VCaP (cell line): Measurements from ENCODE around the gene RAPGEF4.

Source experiments
- H3K27ac ChIP-seq: fragments of 450-650 bp; 2 replicates; pipeline ENCODE4 v1.5.1; 2017
- CTCF ChIP-seq: fragments of 450-650 bp; conservative IDR thresholded peaks from 2 replicates; pipeline ENCODE4 v1.5.1; 2017; ENCODE audit warnings: mild to moderate bottlenecking, moderate library complexity

Gene RAPGEF4

GRCh38 chr2:172905937-172906811 lies 170.5 kb downstream of the RAPGEF4 start:
- TF ChIP-seq CTCF: no peak
- H3K27ac ChIP-seq: no peak overlapping the region

DNA sequence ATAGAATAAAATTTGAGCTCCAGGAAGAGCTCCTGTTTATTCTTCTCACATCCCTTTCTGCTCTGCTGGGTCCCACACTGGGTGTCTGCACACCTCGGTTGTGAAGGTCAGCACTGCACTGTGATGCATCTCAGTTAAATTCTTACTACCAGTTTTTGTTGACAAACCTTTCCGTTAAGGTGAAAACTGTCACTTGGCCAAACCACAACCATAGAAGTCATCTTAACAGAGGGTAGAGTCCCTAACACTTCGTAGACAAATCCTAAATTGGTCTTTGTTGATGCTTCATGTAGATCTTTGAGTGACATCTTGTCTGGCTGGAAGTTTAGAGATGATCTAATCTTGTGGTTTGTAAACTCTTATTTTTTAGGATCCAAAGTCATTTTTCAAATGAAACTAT lies 172.6 kb downstream of the RAPGEF4 start:
- no peak overlapping the region for H3K27ac ChIP-seq
- no peak for TF ChIP-seq CTCF

DNA sequence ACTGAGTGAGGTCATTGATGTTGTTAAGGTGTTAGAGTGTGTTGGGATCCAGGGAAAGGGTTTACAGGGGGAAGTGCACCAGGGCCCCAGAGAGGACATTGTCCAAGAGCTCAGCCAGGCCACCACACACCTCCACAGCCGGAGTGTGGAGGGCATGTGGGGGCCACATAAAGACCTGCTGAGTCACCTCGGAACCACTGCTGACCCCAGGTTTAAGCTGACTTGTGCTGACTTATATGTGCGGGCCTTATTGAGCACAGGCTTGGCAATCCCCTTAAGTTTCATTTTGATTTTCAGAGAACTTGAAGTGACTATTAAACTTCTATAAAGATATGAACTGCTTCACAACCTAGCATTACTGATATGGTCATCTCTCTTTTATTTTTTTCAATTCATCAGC lies 173.8 kb downstream of the RAPGEF4 start:
- no peak overlapping the region for H3K27ac ChIP-seq
- TF ChIP-seq CTCF: no peak

GRCh38 chr2:172912266-172912665 lies 176.6 kb downstream of the RAPGEF4 start:
- no peak for TF ChIP-seq CTCF
- H3K27ac ChIP-seq: no peak overlapping the region

GRCh38 chr2:172914341-172915008 lies 178.8 kb downstream of the RAPGEF4 start:
- no peak for TF ChIP-seq CTCF
- no peak overlapping the region for H3K27ac ChIP-seq

- H3K27ac ChIP-seq: no peak overlapping the region
- no peak for TF ChIP-seq CTCF
Observed at GRCh38 chr2:172917716-172918115, 182.1 kb downstream of the RAPGEF4 start.

DNA sequence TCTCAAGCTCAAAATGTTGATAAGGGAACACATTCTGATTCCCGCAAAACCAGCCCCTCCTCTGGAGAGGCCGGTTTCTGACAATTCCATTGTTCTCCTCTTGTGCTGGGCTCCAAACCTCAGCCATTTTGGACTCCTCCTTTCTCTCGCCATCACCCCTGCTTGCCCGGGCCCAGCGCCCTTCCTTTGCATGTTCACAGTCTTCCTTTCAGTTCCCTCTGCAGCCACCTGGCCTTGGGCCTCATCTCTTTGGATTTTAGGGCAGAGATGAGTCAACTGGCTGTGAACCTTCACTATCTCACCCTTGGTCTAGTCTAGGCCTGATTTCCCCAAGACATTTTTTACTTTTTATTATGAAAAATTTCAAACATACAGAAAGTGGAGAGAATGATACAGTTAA lies 184.1 kb downstream of the RAPGEF4 start:
- H3K27ac ChIP-seq: no peak overlapping the region
- TF ChIP-seq CTCF: no peak
